Stromal cell of bone marrow (primary cell): Measurements from ENCODE around the gene AXIN1.
A peak's percentile ranks its signal among the peaks of the same experiment; 100 is the strongest.
"Not testable (repeated sequence)": the region's sequence is repeated elsewhere in the genome, so short reads cannot be mapped to it uniquely, and the experiment has no call there.

Experiments
- DNase-seq: peaks from one replicate; pipeline ENCODE4 v3.0.0-alpha.2; 2012; ENCODE audit warnings: low read depth

Gene AXIN1

GRCh38 chr16:370443-370842, 17.9 kb upstream of the AXIN1 start, which contains the start of gene MRPL28:
MRPL28 (minus strand) TSS chr16:370538; CDS start chr16:370218, 320 bp downstream.
- DNase-seq: peak; percentile 88

- DNase-seq: no peak
Measured at GRCh38 chr16:369866-370436, 17.4 kb upstream of the AXIN1 start.

GRCh38 chr16:369275-369865, 16.8 kb upstream of the AXIN1 start:
- DNase-seq: no peak

GRCh38 chr16:368388-369158, 16.1 kb upstream of the AXIN1 start:
- DNase-seq: no peak

- no peak for DNase-seq
Measured at GRCh38 chr16:367333-367903, 14.9 kb upstream of the AXIN1 start.

GRCh38 chr16:366476-366875, 14.0 kb upstream of the AXIN1 start:
- DNase-seq: no peak

- DNase-seq: no peak
Measured at GRCh38 chr16:364595-365491, 12.3 kb upstream of the AXIN1 start.

GRCh38 chr16:363766-364490, 11.4 kb upstream of the AXIN1 start:
- no peak for DNase-seq

GRCh38 chr16:363110-363765, 10.7 kb upstream of the AXIN1 start:
- no peak for DNase-seq

GRCh38 chr16:362702-362999, 10.1 kb upstream of the AXIN1 start:
- not testable (repeated sequence) for DNase-seq

- DNase-seq: peak; percentile 31
Measured at GRCh38 chr16:361872-362701, 9.6 kb upstream of the AXIN1 start.

GRCh38 chr16:361341-361871, 8.9 kb upstream of the AXIN1 start:
- DNase-seq: no peak

GRCh38 chr16:360698-361336, 8.3 kb upstream of the AXIN1 start:
- DNase-seq: no peak

GRCh38 chr16:359871-360697, 7.6 kb upstream of the AXIN1 start:
- no peak for DNase-seq

- DNase-seq: no peak
Measured at GRCh38 chr16:359067-359763, 6.7 kb upstream of the AXIN1 start.

- no peak for DNase-seq
Measured at GRCh38 chr16:356741-357140, 4.2 kb upstream of the AXIN1 start.

GRCh38 chr16:354971-355461, 2.5 kb upstream of the AXIN1 start:
- no peak for DNase-seq
